Hematopoietic multipotent progenitor cell treated with erythropoietin and hydrocortisone succinate and interleukin-3 and kit ligand, for 17 days (in vitro differentiated cells): ENCODE measurements around the gene CGB2.

ENCODE experiments used
- DNase-seq: peaks from one replicate; pipeline ENCODE4 v3.0.0-alpha.2; 2015; ENCODE audit warnings: low spot score

The CGB2 gene

GRCh38 chr19:49031642-49032301 is at the start of gene CGB2:
Gene CGB2, plus strand, starts transcription at chr19:49031890. Its CDS starts 206 bp downstream, at chr19:49032096.
- peak; percentile 55 for DNase-seq

- no peak for DNase-seq
Observed at GRCh38 chr19:48982280-48982679, 49.4 kb upstream of the CGB2 start.

GRCh38 chr19:48985711-48986110 is 46.0 kb upstream of the CGB2 start:
- DNase-seq = no peak

- DNase-seq = no peak
Observed at GRCh38 chr19:48986211-48986610, 45.5 kb upstream of the CGB2 start.

- no peak for DNase-seq
Observed at GRCh38 chr19:48987323-48987722, 44.4 kb upstream of the CGB2 start.

- DNase-seq = no peak
Observed at GRCh38 chr19:48988286-48988685, 43.4 kb upstream of the CGB2 start.

GRCh38 chr19:48988860-48989259 is 42.8 kb upstream of the CGB2 start:
- DNase-seq = no peak

- no peak for DNase-seq
Observed at GRCh38 chr19:48989701-48990291, 41.9 kb upstream of the CGB2 start.

GRCh38 chr19:48990400-48990799 is 41.3 kb upstream of the CGB2 start:
- DNase-seq = no peak

GRCh38 chr19:48991011-48991609 is 40.6 kb upstream of the CGB2 start:
- DNase-seq = no peak

GRCh38 chr19:48991873-48992580 is 39.7 kb upstream of the CGB2 start:
- no peak for DNase-seq

GRCh38 chr19:48992581-48993174 is 39.0 kb upstream of the CGB2 start:
- DNase-seq = no peak

- peak; percentile 100 for DNase-seq
Observed at GRCh38 chr19:48993175-48994034, 38.3 kb upstream of the CGB2 start, which contains the start of the genes GYS1 and RUVBL2. Gene GYS1, minus strand, starts transcription at chr19:48993309. Its CDS starts 197 bp downstream, at chr19:48993112. Gene RUVBL2, plus strand, starts transcription at chr19:48993887. Its CDS starts 25 bp downstream, at chr19:48993912.

- no peak for DNase-seq
Observed at GRCh38 chr19:48994035-48994386, 37.7 kb upstream of the CGB2 start.

GRCh38 chr19:48997972-48998371 is 33.7 kb upstream of the CGB2 start:
- peak; percentile 66 for DNase-seq

GRCh38 chr19:48999481-49000325 is 32.0 kb upstream of the CGB2 start:
- peak; percentile 49 for DNase-seq

GRCh38 chr19:49004133-49004532 is 27.6 kb upstream of the CGB2 start:
- DNase-seq = no peak

GRCh38 chr19:49004964-49005614 is 26.6 kb upstream of the CGB2 start:
- no peak for DNase-seq

- no peak for DNase-seq
Observed at GRCh38 chr19:49006905-49007304, 24.8 kb upstream of the CGB2 start.

- no peak for DNase-seq
Observed at GRCh38 chr19:49009828-49010227, 21.9 kb upstream of the CGB2 start.
